HepG2 (cell line): Measurements from ENCODE around the gene AJUBA. TPM values are rescaled to one million over a fixed set of nuclear protein-coding genes. Genes with fewer than 3 reads are reported as not detected.

Experiments used
- ARID2 ChIP-seq: sonication (generic); formaldehyde crosslinking; IDR thresholded peaks from 2 replicates; pipeline ENCODE4 v1.8.1; 2022; ENCODE audit warnings: mild to moderate bottlenecking, missing genetic modification reagents, borderline replicate concordance
- DNMT3B ChIP-seq: conservative IDR thresholded peaks from 2 replicates; pipeline ENCODE4 v1.6.1; 2016; ENCODE audit warnings: missing biosample characterization, control low read depth
- DPF2 ChIP-seq: sonication (generic); formaldehyde crosslinking; IDR thresholded peaks from 2 replicates; pipeline ENCODE4 v1.4.0; 2020; ENCODE audit warnings: mild to moderate bottlenecking, low read depth, missing genetic modification reagents, borderline replicate concordance
- EHMT2 ChIP-seq: fragments of 200-600 bp; sonication (generic); IDR thresholded peaks from 2 replicates; pipeline ENCODE4 v1.7.0; 2017; ENCODE audit warnings: antibody characterized with exemption, low read depth, low read length, borderline replicate concordance
- KAT8 ChIP-seq: IDR thresholded peaks from 2 replicates; pipeline ENCODE4 v1.6.1; 2016; ENCODE audit warnings: missing genetic modification reagents, missing compliant biosample characterization
- NCOA2 ChIP-seq: sonication (generic); formaldehyde crosslinking; IDR thresholded peaks from 2 replicates; pipeline ENCODE4 v1.8.0; 2022; ENCODE audit warnings: inconsistent platforms
- NFE2L1 ChIP-seq: sonication (generic); formaldehyde crosslinking; IDR thresholded peaks from 2 replicates; pipeline ENCODE4 v1.4.0; 2020; ENCODE audit warnings: missing genetic modification reagents, mild to moderate bottlenecking, borderline replicate concordance
- PBX3 ChIP-seq: sonication (generic); formaldehyde crosslinking; IDR thresholded peaks from 2 replicates; pipeline ENCODE4 v1.8.1; 2023; ENCODE audit warnings: missing genetic modification reagents, inconsistent platforms, borderline replicate concordance
- PCBP2 ChIP-seq: fragments of 200-400 bp; formaldehyde crosslinking; optimal IDR thresholded peaks from 2 replicates; pipeline ENCODE3; 2018; ENCODE audit warnings: low read length, low read depth; ENCODE audit not compliant: poor library complexity, severe bottlenecking
- THAP11 ChIP-seq: IDR thresholded peaks from 2 replicates; pipeline ENCODE4 v1.6.1; 2016; ENCODE audit warnings: missing biosample characterization, missing genetic modification reagents
- THYN1 ChIP-seq: sonication (generic); formaldehyde crosslinking; IDR thresholded peaks from 2 replicates; pipeline ENCODE4 v1.8.1; 2023; ENCODE audit warnings: low read depth, mild to moderate bottlenecking, moderate library complexity, missing genetic modification reagents, borderline replicate concordance
- TP53 ChIP-seq: sonication (generic); formaldehyde crosslinking; conservative IDR thresholded peaks from 2 replicates; pipeline ENCODE4 v1.4.0; 2020; ENCODE audit warnings: missing genetic modification reagents
- U2AF1 ChIP-seq: fragments of 200-400 bp; formaldehyde crosslinking; optimal IDR thresholded peaks from 2 replicates; pipeline ENCODE3; 2017; ENCODE audit warnings: mild to moderate bottlenecking, low read depth, low read length
- ZBTB7A ChIP-seq: sonication (generic); formaldehyde crosslinking; IDR thresholded peaks from 2 replicates; pipeline ENCODE4 v1.8.0; 2022; ENCODE audit warnings: mild to moderate bottlenecking, missing genetic modification reagents
- ZNF143 ChIP-seq: sonication (generic); formaldehyde crosslinking; IDR thresholded peaks from 2 replicates; pipeline ENCODE4 v1.4.0; 2020; ENCODE audit warnings: missing genetic modification reagents
- ZNF317 ChIP-seq: sonication (generic); formaldehyde crosslinking; IDR thresholded peaks from 2 replicates; pipeline ENCODE4 v1.5.0; 2020; ENCODE audit warnings: mild to moderate bottlenecking, missing genetic modification reagents
- ZNF383 ChIP-seq: sonication (generic); formaldehyde crosslinking; IDR thresholded peaks from 2 replicates; pipeline ENCODE4 v1.4.0; 2020; ENCODE audit warnings: missing genetic modification reagents, mild to moderate bottlenecking, borderline replicate concordance
- ZNF737 ChIP-seq: sonication (generic); formaldehyde crosslinking; IDR thresholded peaks from 2 replicates; pipeline ENCODE4 v1.5.0; 2020; ENCODE audit warnings: missing genetic modification reagents, mild to moderate bottlenecking, borderline replicate concordance
- ZNF746 ChIP-seq: sonication (generic); formaldehyde crosslinking; IDR thresholded peaks from 2 replicates; pipeline ENCODE4 v1.8.0; 2022; ENCODE audit warnings: mild to moderate bottlenecking, missing genetic modification reagents
- ZSCAN12 ChIP-seq: sonication (generic); formaldehyde crosslinking; IDR thresholded peaks from 2 replicates; pipeline ENCODE4 v1.9.0; 2021; ENCODE audit warnings: mild to moderate bottlenecking, missing genetic modification reagents
- polyA plus RNA-seq, 8 experiments: library from polyadenylated mRNA; depleted of rRNA in 3 of 8; stranded (reverse) in 7 of 8; unstranded in 1 of 8; fragments of >200 nt; fragmentation: Illumina TruSeq in 4 of 8; extraction: Trizol in 4 of 8; gene quantifications; 2 replicates each; pipeline versions ENCODE4 v1.2.1 to v1.2.3, GENCODE V29; 2011 to 2016; ENCODE audit warnings: low read depth in 4 of 8, missing spikeins in 1 of 8, mixed read lengths in 1 of 8; ENCODE audit not compliant: insufficient read depth in 1 of 8
- total RNA-seq, 5 experiments: library from RNA; depleted of rRNA; stranded (reverse); fragments of >200 nt; fragmentation: Illumina TruSeq; extraction: Trizol; gene quantifications; 2 replicates each; pipeline ENCODE4 v1.2.3, GENCODE V29; 2016; ENCODE audit warnings: low read depth in 1 of 5
- TF ChIP-seq, protein P1 (sequence below): sonication (generic); formaldehyde crosslinking; IDR thresholded peaks from 2 replicates; pipeline ENCODE4 v1.9.0; 2021; ENCODE audit warnings: missing genetic modification reagents, borderline replicate concordance
- TF ChIP-seq, protein P2 (sequence below): sonication (generic); formaldehyde crosslinking; conservative IDR thresholded peaks from 2 replicates; pipeline ENCODE4 v1.8.0; 2022; ENCODE audit warnings: mild to moderate bottlenecking, moderate library complexity, missing genetic modification reagents
- TF ChIP-seq, protein P3 (sequence below): sonication (generic); formaldehyde crosslinking; IDR thresholded peaks from 2 replicates; pipeline ENCODE4 v1.5.1; 2020; ENCODE audit warnings: missing genetic modification reagents, mild to moderate bottlenecking, borderline replicate concordance
- TF ChIP-seq, protein P4 (sequence below): IDR thresholded peaks from 2 replicates; pipeline ENCODE4 v1.6.1; 2012; ENCODE audit warnings: inconsistent platforms

AJUBA gene
- total and polyA plus RNA-seq, 2 of the 13 experiments (the other 11 are each of a cell fraction or from before 2014, with no cell fraction given), result 157 to 241 TPM

DNA sequence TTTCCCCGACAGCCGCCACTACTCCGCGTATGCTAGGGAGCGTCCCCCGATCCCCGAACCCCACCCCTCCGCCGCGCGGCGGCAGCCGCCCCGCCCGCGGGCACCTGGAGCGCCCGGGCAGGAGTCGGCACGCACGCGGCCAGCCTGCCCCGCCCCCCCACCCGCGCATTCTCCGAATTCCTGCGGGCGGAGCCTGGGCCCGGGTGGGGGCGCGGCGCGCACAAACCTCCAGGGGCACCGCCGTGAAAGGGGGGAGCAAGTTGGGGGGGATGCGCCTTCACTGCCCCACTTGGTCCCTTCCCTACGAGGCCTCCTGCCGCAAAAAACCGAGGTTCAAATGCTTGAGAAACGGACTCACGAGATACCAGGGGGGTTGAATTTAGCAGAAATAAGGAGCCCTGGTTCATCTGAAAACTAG, 1.7 kb downstream of the AJUBA start (continued):
- TF ChIP-seq, protein P1, sequence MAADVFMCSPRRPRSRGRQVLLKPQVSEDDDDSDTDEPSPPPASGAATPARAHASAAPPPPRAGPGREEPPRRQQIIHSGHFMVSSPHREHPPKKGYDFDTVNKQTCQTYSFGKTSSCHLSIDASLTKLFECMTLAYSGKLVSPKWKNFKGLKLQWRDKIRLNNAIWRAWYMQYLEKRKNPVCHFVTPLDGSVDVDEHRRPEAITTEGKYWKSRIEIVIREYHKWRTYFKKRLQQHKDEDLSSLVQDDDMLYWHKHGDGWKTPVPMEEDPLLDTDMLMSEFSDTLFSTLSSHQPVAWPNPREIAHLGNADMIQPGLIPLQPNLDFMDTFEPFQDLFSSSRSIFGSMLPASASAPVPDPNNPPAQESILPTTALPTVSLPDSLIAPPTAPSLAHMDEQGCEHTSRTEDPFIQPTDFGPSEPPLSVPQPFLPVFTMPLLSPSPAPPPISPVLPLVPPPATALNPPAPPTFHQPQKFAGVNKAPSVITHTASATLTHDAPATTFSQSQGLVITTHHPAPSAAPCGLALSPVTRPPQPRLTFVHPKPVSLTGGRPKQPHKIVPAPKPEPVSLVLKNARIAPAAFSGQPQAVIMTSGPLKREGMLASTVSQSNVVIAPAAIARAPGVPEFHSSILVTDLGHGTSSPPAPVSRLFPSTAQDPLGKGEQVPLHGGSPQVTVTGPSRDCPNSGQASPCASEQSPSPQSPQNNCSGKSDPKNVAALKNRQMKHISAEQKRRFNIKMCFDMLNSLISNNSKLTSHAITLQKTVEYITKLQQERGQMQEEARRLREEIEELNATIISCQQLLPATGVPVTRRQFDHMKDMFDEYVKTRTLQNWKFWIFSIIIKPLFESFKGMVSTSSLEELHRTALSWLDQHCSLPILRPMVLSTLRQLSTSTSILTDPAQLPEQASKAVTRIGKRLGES (CRISPR knock-in tag), result no peak
- TF ChIP-seq ZSCAN12 (CRISPR knock-in tag), result no peak
- peak; percentile 68 for TF ChIP-seq THAP11 (CRISPR knock-in tag)
- TF ChIP-seq, protein P2, sequence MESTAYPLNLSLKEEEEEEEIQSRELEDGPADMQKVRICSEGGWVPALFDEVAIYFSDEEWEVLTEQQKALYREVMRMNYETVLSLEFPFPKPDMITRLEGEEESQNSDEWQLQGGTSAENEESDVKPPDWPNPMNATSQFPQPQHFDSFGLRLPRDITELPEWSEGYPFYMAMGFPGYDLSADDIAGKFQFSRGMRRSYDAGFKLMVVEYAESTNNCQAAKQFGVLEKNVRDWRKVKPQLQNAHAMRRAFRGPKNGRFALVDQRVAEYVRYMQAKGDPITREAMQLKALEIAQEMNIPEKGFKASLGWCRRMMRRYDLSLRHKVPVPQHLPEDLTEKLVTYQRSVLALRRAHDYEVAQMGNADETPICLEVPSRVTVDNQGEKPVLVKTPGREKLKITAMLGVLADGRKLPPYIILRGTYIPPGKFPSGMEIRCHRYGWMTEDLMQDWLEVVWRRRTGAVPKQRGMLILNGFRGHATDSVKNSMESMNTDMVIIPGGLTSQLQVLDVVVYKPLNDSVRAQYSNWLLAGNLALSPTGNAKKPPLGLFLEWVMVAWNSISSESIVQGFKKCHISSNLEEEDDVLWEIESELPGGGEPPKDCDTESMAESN (CRISPR knock-in tag), result no peak; the same call in 1 of the 2 replicates
- no peak for TF ChIP-seq U2AF1
- TF ChIP-seq PBX3 (CRISPR knock-in tag), result no peak
- TF ChIP-seq, protein P3, sequence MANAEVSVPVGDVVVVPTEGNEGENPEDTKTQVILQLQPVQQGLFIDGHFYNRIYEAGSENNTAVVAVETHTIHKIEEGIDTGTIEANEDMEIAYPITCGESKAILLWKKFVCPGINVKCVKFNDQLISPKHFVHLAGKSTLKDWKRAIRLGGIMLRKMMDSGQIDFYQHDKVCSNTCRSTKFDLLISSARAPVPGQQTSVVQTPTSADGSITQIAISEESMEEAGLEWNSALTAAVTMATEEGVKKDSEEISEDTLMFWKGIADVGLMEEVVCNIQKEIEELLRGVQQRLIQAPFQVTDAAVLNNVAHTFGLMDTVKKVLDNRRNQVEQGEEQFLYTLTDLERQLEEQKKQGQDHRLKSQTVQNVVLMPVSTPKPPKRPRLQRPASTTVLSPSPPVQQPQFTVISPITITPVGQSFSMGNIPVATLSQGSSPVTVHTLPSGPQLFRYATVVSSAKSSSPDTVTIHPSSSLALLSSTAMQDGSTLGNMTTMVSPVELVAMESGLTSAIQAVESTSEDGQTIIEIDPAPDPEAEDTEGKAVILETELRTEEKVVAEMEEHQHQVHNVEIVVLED, result no peak
- no peak for TF ChIP-seq NFE2L1 (CRISPR knock-in tag)
- no peak for TF ChIP-seq ZBTB7A (CRISPR knock-in tag)
- TF ChIP-seq ARID2 (CRISPR knock-in tag), result no peak
- no peak for TF ChIP-seq EHMT2
- TF ChIP-seq ZNF143 (CRISPR knock-in tag), result no peak
- TF ChIP-seq THYN1, result no peak
- no peak for TF ChIP-seq KAT8 (CRISPR knock-in tag)
- TF ChIP-seq DPF2 (CRISPR knock-in tag), result peak; percentile 49; the same call in 1 of the 2 replicates
- no peak for TF ChIP-seq ZNF383 (CRISPR knock-in tag)
- no peak for TF ChIP-seq PCBP2
- no peak for TF ChIP-seq TP53 (CRISPR knock-in tag)
- no peak for TF ChIP-seq ZNF317 (CRISPR knock-in tag)
- TF ChIP-seq NCOA2 (CRISPR knock-in tag), result peak; percentile 77
- TF ChIP-seq, protein P4, sequence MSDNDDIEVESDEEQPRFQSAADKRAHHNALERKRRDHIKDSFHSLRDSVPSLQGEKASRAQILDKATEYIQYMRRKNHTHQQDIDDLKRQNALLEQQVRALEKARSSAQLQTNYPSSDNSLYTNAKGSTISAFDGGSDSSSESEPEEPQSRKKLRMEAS, result no peak
- TF ChIP-seq ZNF746 (CRISPR knock-in tag), result no peak
- no peak; the same call in 1 of the 2 replicates for TF ChIP-seq DNMT3B (CRISPR knock-in tag)
- TF ChIP-seq ZNF737 (CRISPR knock-in tag), result no peak
